ENCODE measurements around the gene PTPRA. TPM values are rescaled to one million over a fixed set of nuclear protein-coding genes. Genes with fewer than 3 reads are reported as not detected.

PTPRA gene
- total RNA-seq, 2 donors from 2014 or later = 52.4 to 58.7 TPM

- Histone ChIP-seq H3K9ac (ENCODE audit: extremely low read depth, low read length, poor library complexity, severe bottlenecking) (no peak overlapping the region), H3K36me3 (ENCODE audit: control insufficient read depth, insufficient read depth, low read length) (peaks cover 59% of the 10 kb centered on the region), H3K4me1 (ENCODE audit: control insufficient read depth, insufficient read depth, low read length) (no peaks in the 10 kb centered on the region), H3K27me3 (ENCODE audit: control insufficient read depth, insufficient read depth, low read length, poor library complexity, severe bottlenecking) (no peaks in the 10 kb centered on the region), H3K4me3 (ENCODE audit: low read length) (no peak overlapping the region), H3K27ac (ENCODE audit: low read depth, low read length) (no peak overlapping the region), H3K9me3 (ENCODE audit: control insufficient read depth, low read length) (no peaks in the 10 kb centered on the region)
- Mint-ChIP-seq H3K27ac (no peak overlapping the region), H3K9me3 (no peaks in the 10 kb centered on the region), H3K4me1 (no peaks in the 10 kb centered on the region), H3K4me3 (no peak overlapping the region), H3K36me3 (ENCODE audit: low read depth) (peaks cover 53% of the 10 kb centered on the region), H3K27me3 (ENCODE audit: insufficient read depth) (no peaks in the 10 kb centered on the region)
- WGBS, 2 experiments (ENCODE audit: insufficient coverage in 1 of 2, insufficient read length in 1 of 2) = 96% methylated on average over 2 of the region's 3 CpGs; no CpG with 5 or more reads in 1 of the 2 experiments
- no peak for DNase-seq
- no peak for TF ChIP-seq CTCF (conservative IDR thresholded peaks at IDR 0.05)
Measured at GRCh38 chr20:3031524-3032147, 158.4 kb downstream of the PTPRA start.

GRCh38 chr20:3032624-3033023, 159.3 kb downstream of the PTPRA start:
- Histone ChIP-seq H3K9ac (ENCODE audit: extremely low read depth, low read length, poor library complexity, severe bottlenecking) (no peak overlapping the region), H3K9me3 (ENCODE audit: control insufficient read depth, low read length) (no peaks in the 10 kb centered on the region), H3K36me3 (ENCODE audit: control insufficient read depth, insufficient read depth, low read length) (peaks cover 59% of the 10 kb centered on the region), H3K27me3 (ENCODE audit: control insufficient read depth, insufficient read depth, low read length, poor library complexity, severe bottlenecking) (no peaks in the 10 kb centered on the region), H3K4me1 (ENCODE audit: control insufficient read depth, insufficient read depth, low read length) (no peaks in the 10 kb centered on the region), H3K4me3 (ENCODE audit: low read length) (no peak overlapping the region), H3K27ac (ENCODE audit: low read depth, low read length) (no peak overlapping the region)
- no peak for TF ChIP-seq CTCF (conservative IDR thresholded peaks at IDR 0.05)
- H3K27me3 Mint-ChIP-seq (ENCODE audit: insufficient read depth) = no peaks in the 10 kb centered on the region
- no peak overlapping the region for H3K27ac Mint-ChIP-seq
- H3K4me3 Mint-ChIP-seq = no peak overlapping the region
- H3K9me3 Mint-ChIP-seq = no peaks in the 10 kb centered on the region
- DNase-seq = no peak
- no peaks in the 10 kb centered on the region for H3K4me1 Mint-ChIP-seq
- WGBS, 2 experiments (ENCODE audit: insufficient coverage in 1 of 2, insufficient read length in 1 of 2) = 93% methylated on average over 6 to 8 of the region's 8 CpGs
- H3K36me3 Mint-ChIP-seq (ENCODE audit: low read depth) = peaks cover 49% of the 10 kb centered on the region

- no peaks in the 10 kb centered on the region for H3K9me3 ChIP-seq (ENCODE audit: control insufficient read depth, low read length)
- TF ChIP-seq CTCF (conservative IDR thresholded peaks at IDR 0.05) = no peak
- peaks cover 10% of the 10 kb centered on the region for H3K4me1 ChIP-seq (ENCODE audit: control insufficient read depth, insufficient read depth, low read length)
- DNase-seq = no peak
- H3K27me3 ChIP-seq (ENCODE audit: control insufficient read depth, insufficient read depth, low read length, poor library complexity, severe bottlenecking) = no peaks in the 10 kb centered on the region
- 84 to 98% methylated on average over 3 of the region's 3 CpGs for WGBS, 2 experiments (ENCODE audit: insufficient coverage in 1 of 2, insufficient read length in 1 of 2)
- H3K9me3 Mint-ChIP-seq = no peaks in the 10 kb centered on the region
- peaks cover 55% of the 10 kb centered on the region for H3K36me3 Mint-ChIP-seq (ENCODE audit: low read depth)
- H3K4me1 Mint-ChIP-seq = peaks cover 18% of the 10 kb centered on the region
- no peak overlapping the region for H3K27ac ChIP-seq (ENCODE audit: low read depth, low read length)
- no peaks in the 10 kb centered on the region for H3K27me3 Mint-ChIP-seq (ENCODE audit: insufficient read depth)
- no peak overlapping the region for H3K4me3 Mint-ChIP-seq
- H3K4me3 ChIP-seq (ENCODE audit: low read length) = no peak overlapping the region
- H3K36me3 ChIP-seq (ENCODE audit: control insufficient read depth, insufficient read depth, low read length) = peaks cover 61% of the 10 kb centered on the region
- no peak overlapping the region for H3K27ac Mint-ChIP-seq
- H3K9ac ChIP-seq (ENCODE audit: extremely low read depth, low read length, poor library complexity, severe bottlenecking) = no peak overlapping the region
Measured at GRCh38 chr20:3037654-3038053, 164.4 kb downstream of the PTPRA start.

Data from endodermal cell (in vitro differentiated cells).